Measurements from ENCODE around the gene TNPO1. TPM values are rescaled to one million over a fixed set of nuclear protein-coding genes. Genes with fewer than 3 reads are reported as not detected.
A peak's percentile ranks its signal among the peaks of the same experiment; 100 is the strongest.

The TNPO1 gene
- total and polyA plus RNA-seq, 2 of the 13 experiments (the other 11 are each of a cell fraction or from before 2014, with no cell fraction given): 26.7 to 123 TPM

GRCh38 chr5:72955143-72955767 lies 138.8 kb downstream of the TNPO1 start (continued):
- TF ChIP-seq ELK4 (CRISPR knock-in tag; IDR thresholded peaks at IDR 0.05; ENCODE audit: borderline replicate concordance) (no peak), AGO2 (optimal IDR thresholded peaks at IDR 0.05; ENCODE audit: low read depth, low read length) (no peak), ZNF710 (CRISPR knock-in tag; IDR thresholded peaks at IDR 0.05; ENCODE audit: borderline replicate concordance) (no peak; the same call in 1 of the 2 replicates), ZFP91 (CRISPR knock-in tag; IDR thresholded peaks at IDR 0.05; ENCODE audit: borderline replicate concordance) (0 out of 2 replicates have a peak, but pooled peaks have one; percentile 74), ARID2 (CRISPR knock-in tag; IDR thresholded peaks at IDR 0.05; ENCODE audit: borderline replicate concordance) (0 out of 2 replicates have a peak, but pooled peaks have one; percentile 2), ZNF672 (CRISPR knock-in tag; IDR thresholded peaks at IDR 0.05) (no peak), NPAS2 (CRISPR knock-in tag; IDR thresholded peaks at IDR 0.05; ENCODE audit: borderline replicate concordance) (no peak), THAP9 (CRISPR knock-in tag; IDR thresholded peaks at IDR 0.05; ENCODE audit: borderline replicate concordance) (peak; percentile 73; the same call in 1 of the 2 replicates), ZNF773 (CRISPR knock-in tag; IDR thresholded peaks at IDR 0.05; ENCODE audit: borderline replicate concordance) (no peak), PHB2 (IDR thresholded peaks at IDR 0.05; ENCODE audit: partially characterized antibody) (no peak), KMT2A (CRISPR knock-in tag; IDR thresholded peaks at IDR 0.05) (0 out of 2 replicates have a peak, but pooled peaks have one; percentile 11), CREM (IDR thresholded peaks at IDR 0.05) (peak; percentile 51), CREM (CRISPR knock-in tag; IDR thresholded peaks at IDR 0.05) (no peak), ZNF430 (CRISPR knock-in tag; IDR thresholded peaks at IDR 0.05) (no peak), KAT2B (IDR thresholded peaks at IDR 0.05; ENCODE audit: borderline replicate concordance, low read depth, low read length) (no peak), MAF1 (CRISPR knock-in tag; IDR thresholded peaks at IDR 0.05; ENCODE audit: borderline replicate concordance) (no peak), SATB2 (CRISPR knock-in tag; IDR thresholded peaks at IDR 0.05) (no peak), ZNF432 (CRISPR knock-in tag; IDR thresholded peaks at IDR 0.05; ENCODE audit: borderline replicate concordance) (no peak), PTBP1 (IDR thresholded peaks at IDR 0.05; ENCODE audit: low read depth, low read length, poor library complexity, severe bottlenecking) (no peak)
